Measurements from ENCODE around the gene S100A8. TPM values are rescaled to one million over a fixed set of nuclear protein-coding genes. Genes with fewer than 3 reads are reported as not detected.

S100A8 gene
- total RNA-seq, 1 experiment from 2014 or later, result 1.4 TPM

GRCh38 chr1:153344718-153345025 lies 46.2 kb downstream of the S100A8 start:
- no TSS peak for BruUV-seq (replicated peaks)
- H3K9me2 ChIP-seq (ENCODE audit: insufficient read depth), result no peaks in the 10 kb centered on the region
- H3K4me1 ChIP-seq (ENCODE audit: control insufficient read depth in 1 of 2, insufficient read depth in 2 of 2, low read length in 2 of 2), result no peaks in the 10 kb centered on the region
- intact Hi-C loops (cut with micrococcal nuclease), result no loop called here
- H3K9me3 ChIP-seq (ENCODE audit: control insufficient read depth in 1 of 2, insufficient read depth in 1 of 2, low read depth in 1 of 2, low read length in 2 of 2), result no peaks in the 10 kb centered on the region
- no peak overlapping the region for H2AFZ ChIP-seq (ENCODE audit: low read depth, low read length, poor library complexity, severe bottlenecking)
- ChIA-PET POLR2A (no interaction called here), CTCF (no interaction called here), RAD21 (ENCODE audit: low non-redundant PET in 1 of 2, low total read pairs in 2 of 2, uncharacterized antibody in 2 of 2, unreplicated experiment in 2 of 2) (no interaction called here)
- H3K36me3 ChIP-seq (ENCODE audit: control insufficient read depth in 1 of 2, insufficient read depth in 2 of 2, low read length in 2 of 2), result no peaks in the 10 kb centered on the region
- DNase-seq (ENCODE audit: low read depth, low spot score) (no peak), ATAC-seq (no peak)
- H4K20me1 ChIP-seq (ENCODE audit: insufficient read depth), result no peaks in the 10 kb centered on the region
- H3K4me3 ChIP-seq (replicated peaks in 1 of 2; ENCODE audit: low read depth in 1 of 2, low read length in 2 of 2), result no peak overlapping the region
- peaks cover 49% of the 10 kb centered on the region for H3K27me3 ChIP-seq (ENCODE audit: insufficient read depth, low read length)
- no peaks in the 10 kb centered on the region for H3K79me2 ChIP-seq (ENCODE audit: insufficient read depth, low read length)
- no peak overlapping the region for H3K9ac ChIP-seq (ENCODE audit: low read length)
- no peak overlapping the region for H3K4me2 ChIP-seq (ENCODE audit: low read length)
- no peak overlapping the region for H3K27ac ChIP-seq (ENCODE audit: low read depth, low read length)
- TF ChIP-seq ZFX (IDR thresholded peaks at IDR 0.05), result no peak
- no peak for TF ChIP-seq SIN3A (IDR thresholded peaks at IDR 0.05; ENCODE audit: low read depth)
- no peak for TF ChIP-seq EZH2 (IDR thresholded peaks at IDR 0.05)
- no peak for TF ChIP-seq ATF3 (IDR thresholded peaks at IDR 0.05)
- no peak for TF ChIP-seq EZH2phosphoT487 (IDR thresholded peaks at IDR 0.05; ENCODE audit: borderline replicate concordance)
- no peak for TF ChIP-seq SRF (IDR thresholded peaks at IDR 0.05; ENCODE audit: low read depth)
- TF ChIP-seq SP1 (IDR thresholded peaks at IDR 0.05; ENCODE audit: low read depth), result no peak
- no peak for TF ChIP-seq ZBTB33 (IDR thresholded peaks at IDR 0.05; ENCODE audit: extremely low read depth, insufficient replicate concordance, low read length)
- TF ChIP-seq MAX (IDR thresholded peaks at IDR 0.05), result no peak
- TF ChIP-seq RAD21 (IDR thresholded peaks at IDR 0.05; ENCODE audit: low read depth), result no peak
- TF ChIP-seq CTCF (IDR thresholded peaks at IDR 0.05 in 2 of 3, conservative IDR thresholded peaks at IDR 0.05 in 1 of 3; ENCODE audit: borderline replicate concordance in 1 of 3, insufficient read depth in 1 of 3, low read depth in 2 of 3, low read length in 2 of 3), result no peak
- TF ChIP-seq JUND (IDR thresholded peaks at IDR 0.05), result no peak
- no peak for TF ChIP-seq POLR2AphosphoS5 (IDR thresholded peaks at IDR 0.05; ENCODE audit: low read depth, low read length)
- no peak for TF ChIP-seq EGR1 (IDR thresholded peaks at IDR 0.05; ENCODE audit: low read depth)

Data from HCT116 (cell line).